Measurements from ENCODE around the gene AMOTL1.

Gene AMOTL1

GRCh38 chr11:94825481-94825880 lies 57.3 kb downstream of the AMOTL1 start:
- Histone ChIP-seq H3K9me3 (ENCODE audit: control insufficient read depth, insufficient read depth, low read depth, low read length) (no peaks in the 10 kb centered on the region), H3K36me3 (ENCODE audit: control insufficient read depth, insufficient read depth, low read length) (peaks cover 95% of the 10 kb centered on the region), H3K27me3 (ENCODE audit: control insufficient read depth, insufficient read depth, low read length) (no peaks in the 10 kb centered on the region), H3K4me3 (ENCODE audit: low read depth, low read length) (no peak overlapping the region), H3K4me1 (ENCODE audit: control insufficient read depth, insufficient read depth, low read length) (peaks cover 3% of the 10 kb centered on the region; the same call in 1 of the 2 replicates), H3K9ac (ENCODE audit: low read length) (no peak overlapping the region), H3K27ac (ENCODE audit: low read depth, low read length) (no peak overlapping the region)

- Histone ChIP-seq H3K4me1 (ENCODE audit: control insufficient read depth, insufficient read depth, low read length) (peaks cover 3% of the 10 kb centered on the region; the same call in 1 of the 2 replicates), H3K4me3 (ENCODE audit: low read depth, low read length) (no peak overlapping the region), H3K27me3 (ENCODE audit: control insufficient read depth, insufficient read depth, low read length) (no peaks in the 10 kb centered on the region), H3K9me3 (ENCODE audit: control insufficient read depth, insufficient read depth, low read depth, low read length) (no peaks in the 10 kb centered on the region), H3K27ac (ENCODE audit: low read depth, low read length) (no peak overlapping the region), H3K36me3 (ENCODE audit: control insufficient read depth, insufficient read depth, low read length) (peaks cover 96% of the 10 kb centered on the region), H3K9ac (ENCODE audit: low read length) (no peak overlapping the region)
These were observed 58.3 kb downstream of the AMOTL1 start for GRCh38 chr11:94826415-94826814.

- no peak overlapping the region for H3K9ac ChIP-seq (ENCODE audit: low read length)
- no peaks in the 10 kb centered on the region for H3K27me3 ChIP-seq (ENCODE audit: control insufficient read depth, insufficient read depth, low read length)
- H3K9me3 ChIP-seq (ENCODE audit: control insufficient read depth, insufficient read depth, low read depth, low read length): no peaks in the 10 kb centered on the region
- no peak overlapping the region for H3K4me3 ChIP-seq (ENCODE audit: low read depth, low read length)
- H3K36me3 ChIP-seq (ENCODE audit: control insufficient read depth, insufficient read depth, low read length): peaks cover 96% of the 10 kb centered on the region
- no peak overlapping the region for H3K27ac ChIP-seq (ENCODE audit: low read depth, low read length)
- peaks cover 3% of the 10 kb centered on the region; the same call in 1 of the 2 replicates for H3K4me1 ChIP-seq (ENCODE audit: control insufficient read depth, insufficient read depth, low read length)
These were observed 59.9 kb downstream of the AMOTL1 start for GRCh38 chr11:94828088-94828487.

- H3K9me3 ChIP-seq (ENCODE audit: control insufficient read depth, insufficient read depth, low read depth, low read length): no peaks in the 10 kb centered on the region
- no peak overlapping the region for H3K9ac ChIP-seq (ENCODE audit: low read length)
- H3K36me3 ChIP-seq (ENCODE audit: control insufficient read depth, insufficient read depth, low read length): peaks cover 89% of the 10 kb centered on the region
- no peak overlapping the region for H3K4me3 ChIP-seq (ENCODE audit: low read depth, low read length)
- peaks cover 3% of the 10 kb centered on the region; the same call in 1 of the 2 replicates for H3K4me1 ChIP-seq (ENCODE audit: control insufficient read depth, insufficient read depth, low read length)
- no peak overlapping the region for H3K27ac ChIP-seq (ENCODE audit: low read depth, low read length)
- no peaks in the 10 kb centered on the region for H3K27me3 ChIP-seq (ENCODE audit: control insufficient read depth, insufficient read depth, low read length)
These were observed 62.8 kb downstream of the AMOTL1 start for GRCh38 chr11:94830722-94831510.

- H3K9me3 ChIP-seq (ENCODE audit: control insufficient read depth, insufficient read depth, low read depth, low read length): no peaks in the 10 kb centered on the region
- no peak overlapping the region for H3K9ac ChIP-seq (ENCODE audit: low read length)
- H3K4me1 ChIP-seq (ENCODE audit: control insufficient read depth, insufficient read depth, low read length): no peaks in the 10 kb centered on the region; the same call in 1 of the 2 replicates
- peaks cover 90% of the 10 kb centered on the region for H3K36me3 ChIP-seq (ENCODE audit: control insufficient read depth, insufficient read depth, low read length)
- no peaks in the 10 kb centered on the region for H3K27me3 ChIP-seq (ENCODE audit: control insufficient read depth, insufficient read depth, low read length)
- no peak overlapping the region for H3K27ac ChIP-seq (ENCODE audit: low read depth, low read length)
- H3K4me3 ChIP-seq (ENCODE audit: low read depth, low read length): no peak overlapping the region
These were observed 63.4 kb downstream of the AMOTL1 start for GRCh38 chr11:94831529-94831928.

- Histone ChIP-seq H3K9me3 (ENCODE audit: control insufficient read depth, insufficient read depth, low read depth, low read length) (no peaks in the 10 kb centered on the region), H3K9ac (ENCODE audit: low read length) (no peak overlapping the region), H3K4me3 (ENCODE audit: low read depth, low read length) (no peak overlapping the region), H3K27me3 (ENCODE audit: control insufficient read depth, insufficient read depth, low read length) (no peaks in the 10 kb centered on the region), H3K4me1 (ENCODE audit: control insufficient read depth, insufficient read depth, low read length) (no peaks in the 10 kb centered on the region; the same call in 1 of the 2 replicates), H3K27ac (ENCODE audit: low read depth, low read length) (no peak overlapping the region), H3K36me3 (ENCODE audit: control insufficient read depth, insufficient read depth, low read length) (peaks cover 89% of the 10 kb centered on the region)
These were observed 64.6 kb downstream of the AMOTL1 start for GRCh38 chr11:94832604-94833235.

GRCh38 chr11:94834911-94835593 lies 66.9 kb downstream of the AMOTL1 start:
- no peaks in the 10 kb centered on the region for H3K9me3 ChIP-seq (ENCODE audit: control insufficient read depth, insufficient read depth, low read depth, low read length)
- H3K9ac ChIP-seq (ENCODE audit: low read length): no peak overlapping the region
- no peak overlapping the region for H3K27ac ChIP-seq (ENCODE audit: low read depth, low read length)
- H3K36me3 ChIP-seq (ENCODE audit: control insufficient read depth, insufficient read depth, low read length): peaks cover 88% of the 10 kb centered on the region
- H3K4me3 ChIP-seq (ENCODE audit: low read depth, low read length): no peak overlapping the region
- H3K4me1 ChIP-seq (ENCODE audit: control insufficient read depth, insufficient read depth, low read length): no peaks in the 10 kb centered on the region; the same call in 1 of the 2 replicates
- no peaks in the 10 kb centered on the region for H3K27me3 ChIP-seq (ENCODE audit: control insufficient read depth, insufficient read depth, low read length)

GRCh38 chr11:94835594-94835927 lies 67.4 kb downstream of the AMOTL1 start:
- Histone ChIP-seq H3K4me3 (ENCODE audit: low read depth, low read length) (no peak overlapping the region), H3K36me3 (ENCODE audit: control insufficient read depth, insufficient read depth, low read length) (peaks cover 85% of the 10 kb centered on the region), H3K27me3 (ENCODE audit: control insufficient read depth, insufficient read depth, low read length) (no peaks in the 10 kb centered on the region), H3K4me1 (ENCODE audit: control insufficient read depth, insufficient read depth, low read length) (no peaks in the 10 kb centered on the region; the same call in 1 of the 2 replicates), H3K9ac (ENCODE audit: low read length) (no peak overlapping the region), H3K9me3 (ENCODE audit: control insufficient read depth, insufficient read depth, low read depth, low read length) (no peaks in the 10 kb centered on the region), H3K27ac (ENCODE audit: low read depth, low read length) (no peak overlapping the region)

- Histone ChIP-seq H3K4me3 (ENCODE audit: low read depth, low read length) (no peak overlapping the region), H3K36me3 (ENCODE audit: control insufficient read depth, insufficient read depth, low read length) (peaks cover 74% of the 10 kb centered on the region), H3K27me3 (ENCODE audit: control insufficient read depth, insufficient read depth, low read length) (no peaks in the 10 kb centered on the region), H3K9me3 (ENCODE audit: control insufficient read depth, insufficient read depth, low read depth, low read length) (no peaks in the 10 kb centered on the region), H3K4me1 (ENCODE audit: control insufficient read depth, insufficient read depth, low read length) (no peaks in the 10 kb centered on the region; the same call in 1 of the 2 replicates), H3K27ac (ENCODE audit: low read depth, low read length) (no peak overlapping the region), H3K9ac (ENCODE audit: low read length) (no peak overlapping the region)
These were observed 69.2 kb downstream of the AMOTL1 start for GRCh38 chr11:94837317-94837716.

GRCh38 chr11:94838027-94838731 lies 70.0 kb downstream of the AMOTL1 start:
- Histone ChIP-seq H3K4me3 (ENCODE audit: low read depth, low read length) (no peak overlapping the region), H3K9ac (ENCODE audit: low read length) (no peak overlapping the region), H3K9me3 (ENCODE audit: control insufficient read depth, insufficient read depth, low read depth, low read length) (no peaks in the 10 kb centered on the region), H3K27ac (ENCODE audit: low read depth, low read length) (no peak overlapping the region), H3K4me1 (ENCODE audit: control insufficient read depth, insufficient read depth, low read length) (no peaks in the 10 kb centered on the region; the same call in 1 of the 2 replicates), H3K36me3 (ENCODE audit: control insufficient read depth, insufficient read depth, low read length) (peaks cover 68% of the 10 kb centered on the region), H3K27me3 (ENCODE audit: control insufficient read depth, insufficient read depth, low read length) (no peaks in the 10 kb centered on the region)
